Activated naive CD4-positive, alpha-beta T cell treated with anti-CD3 and anti-CD28 coated beads for 36 hours (primary cell): ENCODE results near the gene RASA3. TPM values are rescaled to one million over a fixed set of nuclear protein-coding genes. Genes with fewer than 3 reads are reported as not detected.
"Not testable (repeated sequence)": the region's sequence is repeated elsewhere in the genome, so short reads cannot be mapped to it uniquely, and the experiment has no call there.

Experiments used
- CTCF ChIA-PET: fragments of 350-600 bp; sonication (Branson Sonifier 250); formaldehyde crosslinking; loops from one replicate; lab custom pipeline; 2021; ENCODE audit warnings: antibody characterized with exemption; lab: Charles Lee
- DNase-seq: peaks from one replicate; pipeline ENCODE4 v3.0.0-alpha.2; 2020
- H3K27ac Mint-ChIP-seq: one replicate; pipeline ENCODE4 v1.8.0; 2021; ENCODE audit warnings: mild to moderate bottlenecking, mixed read lengths
- H3K27me3 Mint-ChIP-seq: one replicate; pipeline ENCODE4 v1.8.0; 2021; ENCODE audit warnings: low read depth, mixed read lengths
- H3K36me3 Mint-ChIP-seq: one replicate; pipeline ENCODE4 v1.8.0; 2021; ENCODE audit warnings: low read depth, mixed read lengths
- H3K4me1 Mint-ChIP-seq: one replicate; pipeline ENCODE4 v1.8.0; 2021; ENCODE audit warnings: low read depth, mixed read lengths
- H3K4me3 Mint-ChIP-seq: one replicate; pipeline ENCODE4 v1.8.0; 2021; ENCODE audit warnings: mild to moderate bottlenecking, moderate library complexity, mixed read lengths
- H3K9me3 Mint-ChIP-seq: one replicate; pipeline ENCODE4 v1.8.0; 2021; ENCODE audit warnings: mixed read lengths
- intact Hi-C: fragments of 100-400 bp; cut with micrococcal nuclease; formaldehyde crosslinking; loops from one replicate; pipeline ENCODE4 v1.15.1; 2023
- total RNA-seq, 2 experiments: library from RNA; stranded (reverse); gene quantifications; one replicate each; pipeline ENCODE4 v1.2.3, GENCODE V29; 2021

The RASA3 gene
- total RNA-seq, 2 experiments from 2014 or later: 48.3 to 48.8 TPM

- H3K27me3 Mint-ChIP-seq: no peaks in the 10 kb centered on the region
- peaks cover 69% of the 10 kb centered on the region for H3K4me1 Mint-ChIP-seq
- intact Hi-C loops: no loop called here
- no peaks in the 10 kb centered on the region for H3K36me3 Mint-ChIP-seq
- CTCF ChIA-PET: interaction anchor here (1.1 kb wide), 1 partner anchor 10 kb away, joined by 3 read pairs; no protein-coding TSS in a partner anchor
- no peaks in the 10 kb centered on the region for H3K9me3 Mint-ChIP-seq
- H3K4me3 Mint-ChIP-seq: no peak overlapping the region
- no peak for DNase-seq
- peak overlapping the region; percentile 9 for H3K27ac Mint-ChIP-seq
Measured at GRCh38 chr13:114153485-114154080, 21.2 kb upstream of the RASA3 start.

GRCh38 chr13:114152831-114153371, 20.5 kb upstream of the RASA3 start:
- Mint-ChIP-seq H3K27ac (no peak overlapping the region), H3K4me1 (peaks cover 70% of the 10 kb centered on the region), H3K36me3 (no peaks in the 10 kb centered on the region), H3K9me3 (no peaks in the 10 kb centered on the region), H3K4me3 (no peak overlapping the region), H3K27me3 (no peaks in the 10 kb centered on the region)
- DNase-seq: no peak
- intact Hi-C loops: no loop called here
- CTCF ChIA-PET: interaction anchor here (1.1 kb wide), 1 partner anchor 10 kb away, joined by 3 read pairs; no protein-coding TSS in a partner anchor

GRCh38 chr13:114152285-114152645, 19.8 kb upstream of the RASA3 start:
- intact Hi-C loops: no loop called here
- no peaks in the 10 kb centered on the region for H3K9me3 Mint-ChIP-seq

GRCh38 chr13:114151565-114152284, 19.3 kb upstream of the RASA3 start:
- H3K4me1 Mint-ChIP-seq: peaks cover 69% of the 10 kb centered on the region
- no peaks in the 10 kb centered on the region for H3K27me3 Mint-ChIP-seq
- no peaks in the 10 kb centered on the region for H3K9me3 Mint-ChIP-seq
- no peaks in the 10 kb centered on the region for H3K36me3 Mint-ChIP-seq
- intact Hi-C loops: no loop called here
- DNase-seq: peak; percentile 77
- CTCF ChIA-PET: interaction anchor here (1.5 to 2.6 kb wide), 2 partner anchors 10 to 24 kb away, joined by 3 to 9 read pairs; no protein-coding TSS in a partner anchor
- peak overlapping the region; percentile 60 for H3K4me3 Mint-ChIP-seq
- peak overlapping the region; percentile 71 for H3K27ac Mint-ChIP-seq

More at GRCh38 chr13:114152285-114152645, 19.8 kb upstream of the RASA3 start:
- no peak for DNase-seq
- no peaks in the 10 kb centered on the region for H3K36me3 Mint-ChIP-seq
- CTCF ChIA-PET: interaction anchor here (1.1 to 1.5 kb wide), 2 partner anchors 9 to 25 kb away, joined by 3 read pairs; no protein-coding TSS in a partner anchor
- no peak overlapping the region for H3K4me3 Mint-ChIP-seq
- H3K27me3 Mint-ChIP-seq: no peaks in the 10 kb centered on the region
- peaks cover 68% of the 10 kb centered on the region for H3K4me1 Mint-ChIP-seq
- no peak overlapping the region for H3K27ac Mint-ChIP-seq

- peak overlapping the region; percentile 60 for H3K4me3 Mint-ChIP-seq
- no peaks in the 10 kb centered on the region for H3K27me3 Mint-ChIP-seq
- no peaks in the 10 kb centered on the region for H3K36me3 Mint-ChIP-seq
- no peak for DNase-seq
- intact Hi-C loops: no loop called here
- H3K27ac Mint-ChIP-seq: peak overlapping the region; percentile 71
- H3K9me3 Mint-ChIP-seq: no peaks in the 10 kb centered on the region
- H3K4me1 Mint-ChIP-seq: peaks cover 72% of the 10 kb centered on the region
- CTCF ChIA-PET: interaction anchor here (1.5 to 2.6 kb wide), 2 partner anchors 11 to 23 kb away, joined by 3 to 9 read pairs; no protein-coding TSS in a partner anchor
Measured at GRCh38 chr13:114151031-114151430, 18.6 kb upstream of the RASA3 start.

- peak overlapping the region; percentile 91 for H3K27ac Mint-ChIP-seq
- intact Hi-C loops: loop anchor here (5.0 kb wide), 1 partner anchor 38 kb away; no protein-coding TSS in a partner anchor
Measured at GRCh38 chr13:114149774-114150740, 17.6 kb upstream of the RASA3 start.

GRCh38 chr13:114148886-114149285, 16.5 kb upstream of the RASA3 start:
- DNase-seq, H3K27me3 Mint-ChIP-seq, H3K9me3 Mint-ChIP-seq, H3K36me3 Mint-ChIP-seq: not testable (repeated sequence)
- Mint-ChIP-seq H3K27ac (peak overlapping the region; percentile 91), H3K4me1 (peaks cover 81% of the 10 kb centered on the region), H3K4me3 (peak overlapping the region; percentile 50)
- CTCF ChIA-PET: interaction anchor here (0.8 kb wide), 1 partner anchor 39 kb away, joined by 3 read pairs; no protein-coding TSS in a partner anchor
- intact Hi-C loops: loop anchor here (1.0 to 5.0 kb wide), 5 partner anchors 9 to 84 kb away; no protein-coding TSS in a partner anchor

More at GRCh38 chr13:114149774-114150740, 17.6 kb upstream of the RASA3 start:
- Mint-ChIP-seq H3K36me3 (no peaks in the 10 kb centered on the region), H3K4me1 (peaks cover 81% of the 10 kb centered on the region), H3K9me3 (no peaks in the 10 kb centered on the region), H3K4me3 (no peak overlapping the region), H3K27me3 (no peaks in the 10 kb centered on the region)
- CTCF ChIA-PET: interaction anchor here (2.6 kb wide), 1 partner anchor 12 kb away, joined by 9 read pairs; no protein-coding TSS in a partner anchor
- DNase-seq: no peak

GRCh38 chr13:114148521-114148855, 16.1 kb upstream of the RASA3 start:
- Mint-ChIP-seq H3K9me3 (no peaks in the 10 kb centered on the region), H3K27ac (peak overlapping the region; percentile 91), H3K4me3 (peak overlapping the region; percentile 50), H3K27me3 (no peaks in the 10 kb centered on the region), H3K4me1 (peaks cover 77% of the 10 kb centered on the region), H3K36me3 (no peaks in the 10 kb centered on the region)
- intact Hi-C loops: loop anchor here (1.0 to 5.0 kb wide), 5 partner anchors 8 to 83 kb away; no protein-coding TSS in a partner anchor
- peak; percentile 89 for DNase-seq
- CTCF ChIA-PET: interaction anchor here (0.8 to 1.2 kb wide), 6 partner anchors 13 to 78 kb away, joined by 3 to 4 read pairs (median 3); no protein-coding TSS in a partner anchor

GRCh38 chr13:114147803-114148520, 15.5 kb upstream of the RASA3 start:
- CTCF ChIA-PET: interaction anchor here (0.8 to 1.2 kb wide), 6 partner anchors 14 to 78 kb away, joined by 3 to 4 read pairs (median 3); no protein-coding TSS in a partner anchor
- H3K27ac Mint-ChIP-seq: peak overlapping the region; percentile 91
- no peaks in the 10 kb centered on the region for H3K9me3 Mint-ChIP-seq

GRCh38 chr13:114146629-114147028, 14.2 kb upstream of the RASA3 start:
- H3K27ac Mint-ChIP-seq: peak overlapping the region; percentile 28
- H3K4me3 Mint-ChIP-seq: no peak overlapping the region
- H3K36me3 Mint-ChIP-seq: no peaks in the 10 kb centered on the region
- intact Hi-C loops: loop anchor here (5.0 kb wide), 1 partner anchor 34 kb away; no protein-coding TSS in a partner anchor
- peaks cover 67% of the 10 kb centered on the region for H3K4me1 Mint-ChIP-seq
- CTCF ChIA-PET: interaction anchor here (0.9 kb wide), 1 partner anchor 16 kb away, joined by 5 read pairs; no protein-coding TSS in a partner anchor
- DNase-seq: peak; percentile 42
- no peaks in the 10 kb centered on the region for H3K9me3 Mint-ChIP-seq
- H3K27me3 Mint-ChIP-seq: no peaks in the 10 kb centered on the region

More at GRCh38 chr13:114147803-114148520, 15.5 kb upstream of the RASA3 start:
- DNase-seq: no peak
- Mint-ChIP-seq H3K27me3 (no peaks in the 10 kb centered on the region), H3K4me1 (peaks cover 75% of the 10 kb centered on the region), H3K4me3 (peak overlapping the region; percentile 50), H3K36me3 (no peaks in the 10 kb centered on the region)
- intact Hi-C loops: loop anchor here (1.0 to 5.0 kb wide), 5 partner anchors 8 to 83 kb away; no protein-coding TSS in a partner anchor
